ENCODE results near the gene CBFB.

DNA sequence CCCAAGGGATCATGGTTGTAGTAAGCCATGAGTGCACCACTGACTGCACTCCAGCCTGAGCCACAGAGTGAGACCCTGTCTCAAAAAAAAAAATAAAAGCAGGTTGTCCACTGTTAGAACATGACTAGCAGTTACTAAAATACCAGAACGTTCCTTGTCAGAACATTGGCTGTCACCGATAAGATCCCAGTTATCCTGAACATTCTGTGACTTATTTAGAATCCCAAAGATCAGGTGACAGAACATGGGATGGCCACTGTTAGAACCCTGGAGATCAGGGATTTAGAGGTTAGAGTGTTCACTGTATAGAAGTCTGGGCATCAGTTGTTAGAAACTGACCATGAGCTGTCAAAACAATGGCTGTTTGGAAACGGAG, 32.0 kb upstream of the CBFB start:
- TF ChIP-seq, protein P1, sequence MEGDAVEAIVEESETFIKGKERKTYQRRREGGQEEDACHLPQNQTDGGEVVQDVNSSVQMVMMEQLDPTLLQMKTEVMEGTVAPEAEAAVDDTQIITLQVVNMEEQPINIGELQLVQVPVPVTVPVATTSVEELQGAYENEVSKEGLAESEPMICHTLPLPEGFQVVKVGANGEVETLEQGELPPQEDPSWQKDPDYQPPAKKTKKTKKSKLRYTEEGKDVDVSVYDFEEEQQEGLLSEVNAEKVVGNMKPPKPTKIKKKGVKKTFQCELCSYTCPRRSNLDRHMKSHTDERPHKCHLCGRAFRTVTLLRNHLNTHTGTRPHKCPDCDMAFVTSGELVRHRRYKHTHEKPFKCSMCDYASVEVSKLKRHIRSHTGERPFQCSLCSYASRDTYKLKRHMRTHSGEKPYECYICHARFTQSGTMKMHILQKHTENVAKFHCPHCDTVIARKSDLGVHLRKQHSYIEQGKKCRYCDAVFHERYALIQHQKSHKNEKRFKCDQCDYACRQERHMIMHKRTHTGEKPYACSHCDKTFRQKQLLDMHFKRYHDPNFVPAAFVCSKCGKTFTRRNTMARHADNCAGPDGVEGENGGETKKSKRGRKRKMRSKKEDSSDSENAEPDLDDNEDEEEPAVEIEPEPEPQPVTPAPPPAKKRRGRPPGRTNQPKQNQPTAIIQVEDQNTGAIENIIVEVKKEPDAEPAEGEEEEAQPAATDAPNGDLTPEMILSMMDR (IDR thresholded peaks at IDR 0.05; ENCODE audit: borderline replicate concordance, extremely low read depth, low read length, poor library complexity, severe bottlenecking), result no peak
- TF ChIP-seq EZH2 (IDR thresholded peaks at IDR 0.05; ENCODE audit: borderline replicate concordance, low read depth, low read length, severe bottlenecking), result no peak
